ENCODE results near the gene ZDHHC14. TPM values are rescaled to one million over a fixed set of nuclear protein-coding genes. Genes with fewer than 3 reads are reported as not detected.

Gene ZDHHC14
- total and polyA plus RNA-seq, 2 experiments from 2014 or later: 3.0 to 7.4 TPM

DNA sequence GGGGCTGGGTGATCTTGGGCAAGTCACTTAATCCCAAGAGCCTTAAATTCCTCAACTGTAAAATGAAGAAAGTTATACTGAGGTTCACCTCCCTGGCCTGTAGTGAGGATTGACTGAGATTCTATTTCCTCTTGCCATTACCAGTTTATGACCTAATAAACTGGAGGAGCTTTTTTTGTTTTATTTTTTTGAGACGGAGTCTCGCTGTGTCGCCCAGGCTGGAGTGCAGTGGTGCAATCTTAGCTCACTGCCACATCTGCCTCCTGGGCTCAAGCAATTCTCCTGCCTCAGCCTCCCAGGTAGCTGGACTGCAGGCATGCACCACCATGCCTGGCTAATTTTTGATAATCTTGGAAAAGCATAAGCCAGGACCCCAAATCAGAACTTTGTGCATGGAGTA is 280.7 kb downstream of the ZDHHC14 start (continued):
- TF ChIP-seq, protein P1, sequence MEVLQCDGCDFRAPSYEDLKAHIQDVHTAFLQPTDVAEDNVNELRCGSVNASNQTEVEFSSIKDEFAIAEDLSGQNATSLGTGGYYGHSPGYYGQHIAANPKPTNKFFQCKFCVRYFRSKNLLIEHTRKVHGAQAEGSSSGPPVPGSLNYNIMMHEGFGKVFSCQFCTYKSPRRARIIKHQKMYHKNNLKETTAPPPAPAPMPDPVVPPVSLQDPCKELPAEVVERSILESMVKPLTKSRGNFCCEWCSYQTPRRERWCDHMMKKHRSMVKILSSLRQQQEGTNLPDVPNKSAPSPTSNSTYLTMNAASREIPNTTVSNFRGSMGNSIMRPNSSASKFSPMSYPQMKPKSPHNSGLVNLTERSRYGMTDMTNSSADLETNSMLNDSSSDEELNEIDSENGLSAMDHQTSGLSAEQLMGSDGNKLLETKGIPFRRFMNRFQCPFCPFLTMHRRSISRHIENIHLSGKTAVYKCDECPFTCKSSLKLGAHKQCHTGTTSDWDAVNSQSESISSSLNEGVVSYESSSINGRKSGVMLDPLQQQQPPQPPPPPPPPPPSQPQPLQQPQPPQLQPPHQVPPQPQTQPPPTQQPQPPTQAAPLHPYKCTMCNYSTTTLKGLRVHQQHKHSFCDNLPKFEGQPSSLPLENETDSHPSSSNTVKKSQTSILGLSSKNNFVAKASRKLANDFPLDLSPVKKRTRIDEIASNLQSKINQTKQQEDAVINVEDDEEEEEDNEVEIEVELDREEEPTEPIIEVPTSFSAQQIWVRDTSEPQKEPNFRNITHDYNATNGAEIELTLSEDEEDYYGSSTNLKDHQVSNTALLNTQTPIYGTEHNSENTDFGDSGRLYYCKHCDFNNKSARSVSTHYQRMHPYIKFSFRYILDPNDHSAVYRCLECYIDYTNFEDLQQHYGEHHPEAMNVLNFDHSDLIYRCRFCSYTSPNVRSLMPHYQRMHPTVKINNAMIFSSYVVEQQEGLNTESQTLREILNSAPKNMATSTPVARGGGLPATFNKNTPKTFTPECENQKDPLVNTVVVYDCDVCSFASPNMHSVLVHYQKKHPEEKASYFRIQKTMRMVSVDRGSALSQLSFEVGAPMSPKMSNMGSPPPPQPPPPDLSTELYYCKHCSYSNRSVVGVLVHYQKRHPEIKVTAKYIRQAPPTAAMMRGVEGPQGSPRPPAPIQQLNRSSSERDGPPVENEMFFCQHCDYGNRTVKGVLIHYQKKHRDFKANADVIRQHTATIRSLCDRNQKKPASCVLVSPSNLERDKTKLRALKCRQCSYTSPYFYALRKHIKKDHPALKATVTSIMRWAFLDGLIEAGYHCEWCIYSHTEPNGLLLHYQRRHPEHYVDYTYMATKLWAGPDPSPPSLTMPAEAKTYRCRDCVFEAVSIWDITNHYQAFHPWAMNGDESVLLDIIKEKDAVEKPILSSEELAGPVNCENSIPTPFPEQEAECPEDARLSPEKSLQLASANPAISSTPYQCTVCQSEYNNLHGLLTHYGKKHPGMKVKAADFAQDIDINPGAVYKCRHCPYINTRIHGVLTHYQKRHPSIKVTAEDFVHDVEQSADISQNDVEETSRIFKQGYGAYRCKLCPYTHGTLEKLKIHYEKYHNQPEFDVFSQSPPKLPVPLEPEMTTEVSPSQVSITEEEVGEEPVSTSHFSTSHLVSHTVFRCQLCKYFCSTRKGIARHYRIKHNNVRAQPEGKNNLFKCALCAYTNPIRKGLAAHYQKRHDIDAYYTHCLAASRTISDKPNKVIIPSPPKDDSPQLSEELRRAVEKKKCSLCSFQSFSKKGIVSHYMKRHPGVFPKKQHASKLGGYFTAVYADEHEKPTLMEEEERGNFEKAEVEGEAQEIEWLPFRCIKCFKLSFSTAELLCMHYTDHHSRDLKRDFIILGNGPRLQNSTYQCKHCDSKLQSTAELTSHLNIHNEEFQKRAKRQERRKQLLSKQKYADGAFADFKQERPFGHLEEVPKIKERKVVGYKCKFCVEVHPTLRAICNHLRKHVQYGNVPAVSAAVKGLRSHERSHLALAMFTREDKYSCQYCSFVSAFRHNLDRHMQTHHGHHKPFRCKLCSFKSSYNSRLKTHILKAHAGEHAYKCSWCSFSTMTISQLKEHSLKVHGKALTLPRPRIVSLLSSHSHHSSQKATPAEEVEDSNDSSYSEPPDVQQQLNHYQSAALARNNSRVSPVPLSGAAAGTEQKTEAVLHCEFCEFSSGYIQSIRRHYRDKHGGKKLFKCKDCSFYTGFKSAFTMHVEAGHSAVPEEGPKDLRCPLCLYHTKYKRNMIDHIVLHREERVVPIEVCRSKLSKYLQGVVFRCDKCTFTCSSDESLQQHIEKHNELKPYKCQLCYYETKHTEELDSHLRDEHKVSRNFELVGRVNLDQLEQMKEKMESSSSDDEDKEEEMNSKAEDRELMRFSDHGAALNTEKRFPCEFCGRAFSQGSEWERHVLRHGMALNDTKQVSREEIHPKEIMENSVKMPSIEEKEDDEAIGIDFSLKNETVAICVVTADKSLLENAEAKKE (CRISPR knock-in tag; IDR thresholded peaks at IDR 0.05): no peak
- no peak for TF ChIP-seq CTCF (conservative IDR thresholded peaks at IDR 0.05; ENCODE audit: low read depth in 2 of 2)
- TF ChIP-seq JUNB (IDR thresholded peaks at IDR 0.05; ENCODE audit: unreplicated experiment): no peak
- TF ChIP-seq, protein P2, sequence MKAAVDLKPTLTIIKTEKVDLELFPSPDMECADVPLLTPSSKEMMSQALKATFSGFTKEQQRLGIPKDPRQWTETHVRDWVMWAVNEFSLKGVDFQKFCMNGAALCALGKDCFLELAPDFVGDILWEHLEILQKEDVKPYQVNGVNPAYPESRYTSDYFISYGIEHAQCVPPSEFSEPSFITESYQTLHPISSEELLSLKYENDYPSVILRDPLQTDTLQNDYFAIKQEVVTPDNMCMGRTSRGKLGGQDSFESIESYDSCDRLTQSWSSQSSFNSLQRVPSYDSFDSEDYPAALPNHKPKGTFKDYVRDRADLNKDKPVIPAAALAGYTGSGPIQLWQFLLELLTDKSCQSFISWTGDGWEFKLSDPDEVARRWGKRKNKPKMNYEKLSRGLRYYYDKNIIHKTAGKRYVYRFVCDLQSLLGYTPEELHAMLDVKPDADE (IDR thresholded peaks at IDR 0.05): no peak
- TF ChIP-seq POLR2AphosphoS5 (IDR thresholded peaks at IDR 0.05; ENCODE audit: low read depth): no peak
- no peak for TF ChIP-seq REST (IDR thresholded peaks at IDR 0.05; ENCODE audit: unreplicated experiment)
- TF ChIP-seq EZH2 (IDR thresholded peaks at IDR 0.05; ENCODE audit: low read depth, unreplicated experiment): no peak
- no peak for TF ChIP-seq NANOG (IDR thresholded peaks at IDR 0.05; ENCODE audit: borderline replicate concordance)
